H1 (cell line): ENCODE results near the gene MRPS2. TPM values are rescaled to one million over a fixed set of nuclear protein-coding genes. Genes with fewer than 3 reads are reported as not detected.

Experiments used
- EZH2 ChIP-seq: fragments of 200-600 bp; sonication (generic); IDR thresholded peaks from 2 replicates; pipeline ENCODE4 v1.7.1; 2012; ENCODE audit warnings: low read depth, mild to moderate bottlenecking, moderate library complexity, low read length, inconsistent platforms; ENCODE audit not compliant: severe bottlenecking
- GTF2F1 ChIP-seq: IDR thresholded peaks from 2 replicates; pipeline ENCODE4 v1.6.1; 2012; ENCODE audit warnings: low read depth, low read length, improper control_type of control experiment, borderline replicate concordance
- HDAC2 ChIP-seq, 2 experiments: fragments of 300-600 bp in 1 of 2; sonication (generic) in 1 of 2; IDR thresholded peaks; 2 replicates each; pipeline ENCODE4 v1.6.1; 2011 to 2012; ENCODE audit warnings: low read depth in 2 of 2, low read length in 2 of 2, mild to moderate bottlenecking in 2 of 2, moderate library complexity in 2 of 2, borderline replicate concordance in 1 of 2, inconsistent platforms in 1 of 2
- HDAC6 ChIP-seq: IDR thresholded peaks from one replicate; pipeline ENCODE4 v1.7.1; 2012; ENCODE audit warnings: low read depth, mild to moderate bottlenecking, inconsistent platforms, low read length, moderate library complexity
- KDM5A ChIP-seq: fragments of 200-600 bp; IDR thresholded peaks from 2 replicates; pipeline ENCODE4 v1.7.1; 2012; ENCODE audit warnings: mild to moderate bottlenecking, low read length, inconsistent platforms, mixed read lengths
- RBBP5 ChIP-seq: IDR thresholded peaks from 2 replicates; pipeline ENCODE4 v1.7.1; 2012; ENCODE audit warnings: low read depth, mild to moderate bottlenecking, inconsistent platforms, low read length, moderate library complexity, borderline replicate concordance
- SIX5 ChIP-seq: IDR thresholded peaks from 2 replicates; pipeline ENCODE4 v1.6.1; 2011; ENCODE audit warnings: mild to moderate bottlenecking, low read depth, low read length
- TEAD4 ChIP-seq: IDR thresholded peaks from 2 replicates; pipeline ENCODE4 v1.6.1; 2012; ENCODE audit warnings: low read depth, low read length, inconsistent platforms, mixed read lengths
- polyA plus RNA-seq, 7 experiments: library from polyadenylated mRNA; depleted of rRNA in 3 of 7; stranded (reverse) in 5 of 7; unstranded in 2 of 7; fragments of >200 nt in 5 of 7; fragments of 200-250 nt in 2 of 7; gene quantifications; 1 replicate in 5 of 7; 2 replicates in 1 of 7; 4 replicates in 1 of 7; pipeline versions ENCODE4 v1.2.1 to v1.2.3, GENCODE V29; 2011 to 2013; ENCODE audit warnings: missing spikeins in 2 of 7, mixed read lengths in 2 of 7
- total RNA-seq: library from RNA; stranded (reverse); fragmentation: NEBNext Ultra II Directional; extraction: Animal tissue kit (Norgen Biotek cat#: 25700); gene quantifications from 2 replicates; pipeline ENCODE4 v1.2.1, GENCODE V29; 2021
- TF ChIP-seq, protein P1 (sequence below): fragments of 300-600 bp; sonication (generic); IDR thresholded peaks from 2 replicates; pipeline ENCODE4 v1.7.1; 2012; ENCODE audit warnings: low read length, moderate library complexity, mild to moderate bottlenecking, inconsistent platforms; ENCODE audit not compliant: insufficient replicate concordance

MRPS2 gene
- total and polyA plus RNA-seq, 2 of the 8 experiments (the other 6 are each of a cell fraction or from before 2014, with no cell fraction given): 78.6 to 476 TPM

DNA sequence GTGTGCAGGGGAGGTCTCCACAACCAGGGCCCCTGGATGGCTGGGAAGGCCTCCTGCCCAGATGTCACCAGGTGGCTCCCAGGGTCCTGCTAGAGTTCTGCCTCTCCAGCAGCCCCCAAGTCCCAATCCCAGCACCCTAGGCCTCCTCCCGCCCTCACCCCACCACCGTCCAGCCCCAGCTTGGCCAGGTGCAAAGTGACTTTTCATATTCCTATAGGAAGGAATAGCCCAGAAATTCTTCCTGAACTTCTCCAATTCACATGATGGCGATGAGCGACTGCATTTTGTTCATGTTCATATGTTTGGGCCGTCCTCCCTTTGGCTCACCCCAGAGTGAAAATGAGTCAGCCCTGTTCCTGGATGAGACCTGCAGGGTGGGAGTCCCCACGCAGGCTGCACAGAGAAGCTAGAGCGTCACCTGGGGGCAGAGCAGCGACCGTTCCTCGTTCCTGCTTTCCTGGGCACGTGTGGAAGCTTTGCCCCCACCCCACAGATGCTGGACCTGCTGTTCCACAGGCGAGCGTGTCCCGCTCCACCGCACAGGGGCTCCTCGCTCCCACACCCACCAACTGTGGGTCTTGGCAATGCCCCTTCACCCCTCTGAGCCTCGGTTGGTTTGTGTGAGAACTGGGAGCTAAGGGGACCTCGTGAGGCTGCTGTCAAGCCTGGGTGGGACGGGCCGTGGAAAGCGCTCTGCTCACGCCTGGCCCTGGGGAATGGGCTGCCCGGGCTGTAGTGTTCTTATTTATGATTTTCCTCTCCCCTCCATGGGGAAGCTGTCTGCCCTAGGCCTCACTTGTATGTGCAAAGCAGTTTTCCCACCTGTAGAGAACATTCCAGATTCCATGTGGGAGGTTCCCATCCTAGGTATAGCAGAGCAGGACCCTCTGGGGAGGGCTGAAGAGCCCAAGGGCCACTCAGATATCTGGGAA, 6.9 kb downstream of the MRPS2 start (continued):
- TF ChIP-seq, protein P1, sequence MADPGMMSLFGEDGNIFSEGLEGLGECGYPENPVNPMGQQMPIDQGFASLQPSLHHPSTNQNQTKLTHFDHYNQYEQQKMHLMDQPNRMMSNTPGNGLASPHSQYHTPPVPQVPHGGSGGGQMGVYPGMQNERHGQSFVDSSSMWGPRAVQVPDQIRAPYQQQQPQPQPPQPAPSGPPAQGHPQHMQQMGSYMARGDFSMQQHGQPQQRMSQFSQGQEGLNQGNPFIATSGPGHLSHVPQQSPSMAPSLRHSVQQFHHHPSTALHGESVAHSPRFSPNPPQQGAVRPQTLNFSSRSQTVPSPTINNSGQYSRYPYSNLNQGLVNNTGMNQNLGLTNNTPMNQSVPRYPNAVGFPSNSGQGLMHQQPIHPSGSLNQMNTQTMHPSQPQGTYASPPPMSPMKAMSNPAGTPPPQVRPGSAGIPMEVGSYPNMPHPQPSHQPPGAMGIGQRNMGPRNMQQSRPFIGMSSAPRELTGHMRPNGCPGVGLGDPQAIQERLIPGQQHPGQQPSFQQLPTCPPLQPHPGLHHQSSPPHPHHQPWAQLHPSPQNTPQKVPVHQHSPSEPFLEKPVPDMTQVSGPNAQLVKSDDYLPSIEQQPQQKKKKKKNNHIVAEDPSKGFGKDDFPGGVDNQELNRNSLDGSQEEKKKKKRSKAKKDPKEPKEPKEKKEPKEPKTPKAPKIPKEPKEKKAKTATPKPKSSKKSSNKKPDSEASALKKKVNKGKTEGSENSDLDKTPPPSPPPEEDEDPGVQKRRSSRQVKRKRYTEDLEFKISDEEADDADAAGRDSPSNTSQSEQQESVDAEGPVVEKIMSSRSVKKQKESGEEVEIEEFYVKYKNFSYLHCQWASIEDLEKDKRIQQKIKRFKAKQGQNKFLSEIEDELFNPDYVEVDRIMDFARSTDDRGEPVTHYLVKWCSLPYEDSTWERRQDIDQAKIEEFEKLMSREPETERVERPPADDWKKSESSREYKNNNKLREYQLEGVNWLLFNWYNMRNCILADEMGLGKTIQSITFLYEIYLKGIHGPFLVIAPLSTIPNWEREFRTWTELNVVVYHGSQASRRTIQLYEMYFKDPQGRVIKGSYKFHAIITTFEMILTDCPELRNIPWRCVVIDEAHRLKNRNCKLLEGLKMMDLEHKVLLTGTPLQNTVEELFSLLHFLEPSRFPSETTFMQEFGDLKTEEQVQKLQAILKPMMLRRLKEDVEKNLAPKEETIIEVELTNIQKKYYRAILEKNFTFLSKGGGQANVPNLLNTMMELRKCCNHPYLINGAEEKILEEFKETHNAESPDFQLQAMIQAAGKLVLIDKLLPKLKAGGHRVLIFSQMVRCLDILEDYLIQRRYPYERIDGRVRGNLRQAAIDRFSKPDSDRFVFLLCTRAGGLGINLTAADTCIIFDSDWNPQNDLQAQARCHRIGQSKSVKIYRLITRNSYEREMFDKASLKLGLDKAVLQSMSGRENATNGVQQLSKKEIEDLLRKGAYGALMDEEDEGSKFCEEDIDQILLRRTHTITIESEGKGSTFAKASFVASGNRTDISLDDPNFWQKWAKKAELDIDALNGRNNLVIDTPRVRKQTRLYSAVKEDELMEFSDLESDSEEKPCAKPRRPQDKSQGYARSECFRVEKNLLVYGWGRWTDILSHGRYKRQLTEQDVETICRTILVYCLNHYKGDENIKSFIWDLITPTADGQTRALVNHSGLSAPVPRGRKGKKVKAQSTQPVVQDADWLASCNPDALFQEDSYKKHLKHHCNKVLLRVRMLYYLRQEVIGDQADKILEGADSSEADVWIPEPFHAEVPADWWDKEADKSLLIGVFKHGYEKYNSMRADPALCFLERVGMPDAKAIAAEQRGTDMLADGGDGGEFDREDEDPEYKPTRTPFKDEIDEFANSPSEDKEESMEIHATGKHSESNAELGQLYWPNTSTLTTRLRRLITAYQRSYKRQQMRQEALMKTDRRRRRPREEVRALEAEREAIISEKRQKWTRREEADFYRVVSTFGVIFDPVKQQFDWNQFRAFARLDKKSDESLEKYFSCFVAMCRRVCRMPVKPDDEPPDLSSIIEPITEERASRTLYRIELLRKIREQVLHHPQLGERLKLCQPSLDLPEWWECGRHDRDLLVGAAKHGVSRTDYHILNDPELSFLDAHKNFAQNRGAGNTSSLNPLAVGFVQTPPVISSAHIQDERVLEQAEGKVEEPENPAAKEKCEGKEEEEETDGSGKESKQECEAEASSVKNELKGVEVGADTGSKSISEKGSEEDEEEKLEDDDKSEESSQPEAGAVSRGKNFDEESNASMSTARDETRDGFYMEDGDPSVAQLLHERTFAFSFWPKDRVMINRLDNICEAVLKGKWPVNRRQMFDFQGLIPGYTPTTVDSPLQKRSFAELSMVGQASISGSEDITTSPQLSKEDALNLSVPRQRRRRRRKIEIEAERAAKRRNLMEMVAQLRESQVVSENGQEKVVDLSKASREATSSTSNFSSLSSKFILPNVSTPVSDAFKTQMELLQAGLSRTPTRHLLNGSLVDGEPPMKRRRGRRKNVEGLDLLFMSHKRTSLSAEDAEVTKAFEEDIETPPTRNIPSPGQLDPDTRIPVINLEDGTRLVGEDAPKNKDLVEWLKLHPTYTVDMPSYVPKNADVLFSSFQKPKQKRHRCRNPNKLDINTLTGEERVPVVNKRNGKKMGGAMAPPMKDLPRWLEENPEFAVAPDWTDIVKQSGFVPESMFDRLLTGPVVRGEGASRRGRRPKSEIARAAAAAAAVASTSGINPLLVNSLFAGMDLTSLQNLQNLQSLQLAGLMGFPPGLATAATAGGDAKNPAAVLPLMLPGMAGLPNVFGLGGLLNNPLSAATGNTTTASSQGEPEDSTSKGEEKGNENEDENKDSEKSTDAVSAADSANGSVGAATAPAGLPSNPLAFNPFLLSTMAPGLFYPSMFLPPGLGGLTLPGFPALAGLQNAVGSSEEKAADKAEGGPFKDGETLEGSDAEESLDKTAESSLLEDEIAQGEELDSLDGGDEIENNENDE: no peak
- no peak for TF ChIP-seq SIX5
- no peak for TF ChIP-seq KDM5A
- no peak for TF ChIP-seq GTF2F1
- no peak for TF ChIP-seq RBBP5
- no peak for TF ChIP-seq HDAC6
- no peak for TF ChIP-seq EZH2
- TF ChIP-seq TEAD4: no peak
- TF ChIP-seq HDAC2 (IDR thresholded peaks at IDR 0.05; ENCODE audit: borderline replicate concordance in 1 of 2, low read depth in 2 of 2, low read length in 2 of 2): no peak
